ENCODE data around the gene RHOD.

RHOD gene

GRCh38 chr11:67026941-67027340, 29.7 kb upstream of the RHOD start:
- no peak for ATAC-seq
- TF ChIP-seq BACH2 (CRISPR knock-in tag; IDR thresholded peaks at IDR 0.05; ENCODE audit: borderline replicate concordance): no peak
- TF ChIP-seq ISL1 (CRISPR knock-in tag; IDR thresholded peaks at IDR 0.05): no peak
- TF ChIP-seq, protein P1, sequence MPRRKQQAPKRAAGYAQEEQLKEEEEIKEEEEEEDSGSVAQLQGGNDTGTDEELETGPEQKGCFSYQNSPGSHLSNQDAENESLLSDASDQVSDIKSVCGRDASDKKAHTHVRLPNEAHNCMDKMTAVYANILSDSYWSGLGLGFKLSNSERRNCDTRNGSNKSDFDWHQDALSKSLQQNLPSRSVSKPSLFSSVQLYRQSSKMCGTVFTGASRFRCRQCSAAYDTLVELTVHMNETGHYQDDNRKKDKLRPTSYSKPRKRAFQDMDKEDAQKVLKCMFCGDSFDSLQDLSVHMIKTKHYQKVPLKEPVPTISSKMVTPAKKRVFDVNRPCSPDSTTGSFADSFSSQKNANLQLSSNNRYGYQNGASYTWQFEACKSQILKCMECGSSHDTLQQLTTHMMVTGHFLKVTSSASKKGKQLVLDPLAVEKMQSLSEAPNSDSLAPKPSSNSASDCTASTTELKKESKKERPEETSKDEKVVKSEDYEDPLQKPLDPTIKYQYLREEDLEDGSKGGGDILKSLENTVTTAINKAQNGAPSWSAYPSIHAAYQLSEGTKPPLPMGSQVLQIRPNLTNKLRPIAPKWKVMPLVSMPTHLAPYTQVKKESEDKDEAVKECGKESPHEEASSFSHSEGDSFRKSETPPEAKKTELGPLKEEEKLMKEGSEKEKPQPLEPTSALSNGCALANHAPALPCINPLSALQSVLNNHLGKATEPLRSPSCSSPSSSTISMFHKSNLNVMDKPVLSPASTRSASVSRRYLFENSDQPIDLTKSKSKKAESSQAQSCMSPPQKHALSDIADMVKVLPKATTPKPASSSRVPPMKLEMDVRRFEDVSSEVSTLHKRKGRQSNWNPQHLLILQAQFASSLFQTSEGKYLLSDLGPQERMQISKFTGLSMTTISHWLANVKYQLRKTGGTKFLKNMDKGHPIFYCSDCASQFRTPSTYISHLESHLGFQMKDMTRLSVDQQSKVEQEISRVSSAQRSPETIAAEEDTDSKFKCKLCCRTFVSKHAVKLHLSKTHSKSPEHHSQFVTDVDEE (CRISPR knock-in tag; IDR thresholded peaks at IDR 0.05): no peak
- no peak for TF ChIP-seq POU6F1 (CRISPR knock-in tag; IDR thresholded peaks at IDR 0.05; ENCODE audit: borderline replicate concordance, low read depth)

DNA sequence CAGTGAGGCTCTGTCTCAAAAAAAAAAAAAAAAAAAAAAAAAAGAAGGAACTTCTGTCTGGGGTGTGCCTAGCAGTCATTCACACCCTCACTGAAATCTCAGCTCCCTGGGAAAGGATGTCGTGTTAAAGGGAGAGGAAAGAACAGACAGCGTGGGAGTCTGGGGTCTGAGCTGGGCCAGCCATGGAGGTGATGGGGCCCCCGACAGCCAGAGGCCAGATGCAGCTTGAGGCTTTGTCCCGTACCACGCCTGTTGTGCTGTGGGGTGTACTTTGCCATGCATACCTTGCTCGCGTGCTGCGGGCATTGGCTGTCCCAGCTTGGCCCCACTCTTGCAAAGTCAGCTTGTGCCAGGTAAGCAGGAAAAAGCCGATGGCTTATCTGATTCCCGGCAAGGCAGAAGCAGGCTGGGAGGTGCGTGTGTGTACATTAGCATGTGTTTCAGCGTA, 29.1 kb upstream of the RHOD start:
- no peak for TF ChIP-seq ESRRG (CRISPR knock-in tag; IDR thresholded peaks at IDR 0.05)
- TF ChIP-seq ZFP30 (CRISPR knock-in tag; IDR thresholded peaks at IDR 0.05): no peak
- TF ChIP-seq SNAI2 (CRISPR knock-in tag; IDR thresholded peaks at IDR 0.05): no peak
- TF ChIP-seq ZC3H10 (CRISPR knock-in tag; IDR thresholded peaks at IDR 0.05): no peak
- TF ChIP-seq TCF4 (CRISPR knock-in tag; IDR thresholded peaks at IDR 0.05; ENCODE audit: borderline replicate concordance): no peak
- no peak for ATAC-seq

DNA sequence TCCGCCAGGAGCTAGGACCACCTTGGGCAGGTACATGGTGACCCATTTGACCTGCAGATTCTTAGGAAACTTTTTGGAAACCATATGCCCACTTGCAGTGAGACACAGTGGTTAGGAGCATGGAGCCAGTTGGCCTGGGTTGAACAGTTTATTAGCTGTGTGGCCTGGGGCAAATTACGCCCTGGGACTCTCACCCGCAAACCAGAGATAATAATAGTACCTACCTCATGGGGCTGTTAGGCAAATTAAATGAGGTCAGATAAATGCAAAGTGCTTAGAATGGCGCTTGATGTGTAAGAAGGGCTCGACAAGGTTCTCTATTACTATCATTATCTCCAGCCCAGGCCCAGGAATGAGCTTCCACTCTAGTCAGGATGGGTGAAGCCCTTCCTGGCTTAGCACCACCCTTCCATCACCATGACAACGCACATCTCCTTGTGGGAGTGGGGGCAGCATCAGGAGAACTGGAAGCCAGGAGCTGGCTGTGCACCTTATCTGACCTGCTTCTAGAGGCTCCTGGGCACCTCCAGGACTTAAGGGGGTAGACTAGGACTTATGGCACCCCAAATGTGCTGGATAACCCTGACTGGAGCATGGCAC, 28.6 kb upstream of the RHOD start:
- no peak for TF ChIP-seq RARB (CRISPR knock-in tag; IDR thresholded peaks at IDR 0.05)
- TF ChIP-seq, protein P1 (CRISPR knock-in tag; IDR thresholded peaks at IDR 0.05): no peak
- no peak for TF ChIP-seq ISL1 (CRISPR knock-in tag; IDR thresholded peaks at IDR 0.05)
- TF ChIP-seq GLIS3 (CRISPR knock-in tag; IDR thresholded peaks at IDR 0.05): no peak
- no peak for TF ChIP-seq ZFP30 (CRISPR knock-in tag; IDR thresholded peaks at IDR 0.05)
- no peak for TF ChIP-seq CSDC2 (CRISPR knock-in tag; IDR thresholded peaks at IDR 0.05)
- no peak for TF ChIP-seq ZC3H10 (CRISPR knock-in tag; IDR thresholded peaks at IDR 0.05)
- no peak for TF ChIP-seq PPARA (CRISPR knock-in tag; IDR thresholded peaks at IDR 0.05; ENCODE audit: borderline replicate concordance)
- no peak for TF ChIP-seq ZNF70 (CRISPR knock-in tag; IDR thresholded peaks at IDR 0.05)
- TF ChIP-seq ZNF565 (CRISPR knock-in tag; conservative IDR thresholded peaks at IDR 0.05; ENCODE audit: low read depth): no peak
- no peak for TF ChIP-seq TOX (CRISPR knock-in tag; IDR thresholded peaks at IDR 0.05; ENCODE audit: borderline replicate concordance)
- no peak for TF ChIP-seq ARNTL (CRISPR knock-in tag; IDR thresholded peaks at IDR 0.05; ENCODE audit: borderline replicate concordance, low read depth)
- TF ChIP-seq POU6F1 (CRISPR knock-in tag; IDR thresholded peaks at IDR 0.05; ENCODE audit: borderline replicate concordance, low read depth): no peak
- ATAC-seq: no peak

- ATAC-seq: no peak
These were observed 27.5 kb upstream of the RHOD start for GRCh38 chr11:67029146-67029545.

More at GRCh38 chr11:67029146-67029545, 27.5 kb upstream of the RHOD start:
- TF ChIP-seq ZFP30 (CRISPR knock-in tag; IDR thresholded peaks at IDR 0.05) (no peak), POU6F1 (CRISPR knock-in tag; IDR thresholded peaks at IDR 0.05; ENCODE audit: borderline replicate concordance, low read depth) (no peak), CSDC2 (CRISPR knock-in tag; IDR thresholded peaks at IDR 0.05) (no peak), GLIS3 (CRISPR knock-in tag; IDR thresholded peaks at IDR 0.05) (no peak), ZNF8 (CRISPR knock-in tag; IDR thresholded peaks at IDR 0.05) (no peak)
- TF ChIP-seq, protein P1 (CRISPR knock-in tag; IDR thresholded peaks at IDR 0.05): no peak

Data from SK-N-SH treated with all-trans-retinoic acid at 6 μM for 48 hours (cell line).